ENCODE results near the gene CENPH. TPM values are rescaled to one million over a fixed set of nuclear protein-coding genes. Genes with fewer than 3 reads are reported as not detected.

Gene CENPH
- total and polyA plus RNA-seq, 2 donors (not counting 3 experiments of a cell fraction or from before 2014, with no cell fraction given): 6.5 to 16.4 TPM

DNA sequence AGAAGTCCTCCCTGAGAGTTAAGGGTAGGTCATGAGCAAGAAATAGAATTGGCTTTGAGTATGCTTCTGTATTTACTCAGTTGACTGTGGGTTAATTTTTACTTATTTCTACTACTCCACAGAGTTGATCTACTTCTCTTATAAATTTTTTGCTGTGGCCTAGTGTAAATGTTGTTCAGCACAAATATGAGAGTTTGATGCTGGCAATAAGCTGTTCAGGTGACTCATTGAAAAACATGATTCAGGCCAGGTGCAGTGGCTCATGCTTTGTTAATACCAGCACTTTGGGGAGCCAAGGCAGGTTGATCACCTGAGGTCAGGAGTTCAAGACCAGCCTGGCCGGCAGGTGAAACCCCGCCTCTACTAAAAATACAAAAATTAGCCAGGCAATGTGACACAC, 40.8 kb downstream of the CENPH start:
- Histone ChIP-seq H2AFZ (ENCODE audit: low read depth, low read length) (no peak overlapping the region), H3K9me1 (replicated peaks; ENCODE audit: control insufficient read depth, extremely low read depth, insufficient read depth, low read length) (no peaks in the 10 kb centered on the region), H3K4me2 (ENCODE audit: insufficient read depth, low read length) (no peak overlapping the region), H3K4me1 (ENCODE audit: control insufficient read depth, extremely low read depth, insufficient read depth, low read length) (no peaks in the 10 kb centered on the region), H3K27me3 (ENCODE audit: control insufficient read depth in 2 of 2, insufficient read depth in 2 of 2, low read length in 2 of 2) (no peaks in the 10 kb centered on the region), H3K36me3 (ENCODE audit: control insufficient read depth in 2 of 2, extremely low read depth in 1 of 2, insufficient read depth in 2 of 2, low read length in 2 of 2) (peaks cover 0 to 5% of the 10 kb centered on the region in 2 experiments), H3K4me3 (replicated peaks in 1 of 3; ENCODE audit: insufficient read depth in 1 of 3, low read depth in 1 of 3, low read length in 3 of 3) (no peak overlapping the region), H3K9me3 (replicated peaks; ENCODE audit: control insufficient read depth, insufficient read depth, low read length) (no peaks in the 10 kb centered on the region), H3K27ac (ENCODE audit: insufficient read depth, low read depth, low read length) (no peak overlapping the region), H3K79me2 (ENCODE audit: control insufficient read depth, insufficient read depth, low read length) (peaks cover 5% of the 10 kb centered on the region), H4K20me1 (replicated peaks; ENCODE audit: control insufficient read depth, extremely low read depth, insufficient read depth, low read length) (no peaks in the 10 kb centered on the region), H3K9ac (replicated peaks; ENCODE audit: extremely low read depth, insufficient read depth, low read length) (no peak overlapping the region)
- DNase-seq (ENCODE audit: low read depth, low spot score): no peak
- POLR2A ChIA-PET: interaction anchor here (0.6 kb wide), 1 partner anchor 13 kb away, joined by 7 read pairs; no protein-coding TSS in a partner anchor
- TF ChIP-seq POLR2AphosphoS5 (IDR thresholded peaks at IDR 0.05; ENCODE audit: insufficient read depth, low read depth, low read length): no peak
- TF ChIP-seq, protein P1, sequence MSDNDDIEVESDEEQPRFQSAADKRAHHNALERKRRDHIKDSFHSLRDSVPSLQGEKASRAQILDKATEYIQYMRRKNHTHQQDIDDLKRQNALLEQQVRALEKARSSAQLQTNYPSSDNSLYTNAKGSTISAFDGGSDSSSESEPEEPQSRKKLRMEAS (IDR thresholded peaks at IDR 0.05; ENCODE audit: insufficient read depth, insufficient read length): no peak
- TF ChIP-seq POLR2A (IDR thresholded peaks at IDR 0.05; ENCODE audit: low read depth, low read length): no peak
- no peak for TF ChIP-seq JUN (IDR thresholded peaks at IDR 0.05; ENCODE audit: borderline replicate concordance, insufficient read depth, insufficient read length, low read depth)
- TF ChIP-seq FOS (IDR thresholded peaks at IDR 0.05; ENCODE audit: borderline replicate concordance, insufficient read depth, low read length): no peak
- TF ChIP-seq EZH2 (IDR thresholded peaks at IDR 0.05; ENCODE audit: borderline replicate concordance, low read depth, low read length, severe bottlenecking): no peak
- TF ChIP-seq MYC (IDR thresholded peaks at IDR 0.05; ENCODE audit: low read depth, low read length): no peak
- no peak for TF ChIP-seq GATA2 (IDR thresholded peaks at IDR 0.05; ENCODE audit: insufficient read depth, insufficient read length, low read depth, low read length)
- TF ChIP-seq, protein P2, sequence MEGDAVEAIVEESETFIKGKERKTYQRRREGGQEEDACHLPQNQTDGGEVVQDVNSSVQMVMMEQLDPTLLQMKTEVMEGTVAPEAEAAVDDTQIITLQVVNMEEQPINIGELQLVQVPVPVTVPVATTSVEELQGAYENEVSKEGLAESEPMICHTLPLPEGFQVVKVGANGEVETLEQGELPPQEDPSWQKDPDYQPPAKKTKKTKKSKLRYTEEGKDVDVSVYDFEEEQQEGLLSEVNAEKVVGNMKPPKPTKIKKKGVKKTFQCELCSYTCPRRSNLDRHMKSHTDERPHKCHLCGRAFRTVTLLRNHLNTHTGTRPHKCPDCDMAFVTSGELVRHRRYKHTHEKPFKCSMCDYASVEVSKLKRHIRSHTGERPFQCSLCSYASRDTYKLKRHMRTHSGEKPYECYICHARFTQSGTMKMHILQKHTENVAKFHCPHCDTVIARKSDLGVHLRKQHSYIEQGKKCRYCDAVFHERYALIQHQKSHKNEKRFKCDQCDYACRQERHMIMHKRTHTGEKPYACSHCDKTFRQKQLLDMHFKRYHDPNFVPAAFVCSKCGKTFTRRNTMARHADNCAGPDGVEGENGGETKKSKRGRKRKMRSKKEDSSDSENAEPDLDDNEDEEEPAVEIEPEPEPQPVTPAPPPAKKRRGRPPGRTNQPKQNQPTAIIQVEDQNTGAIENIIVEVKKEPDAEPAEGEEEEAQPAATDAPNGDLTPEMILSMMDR (IDR thresholded peaks at IDR 0.05; ENCODE audit: extremely low read depth in 1 of 2, insufficient read depth in 1 of 2, low read depth in 1 of 2, low read length in 2 of 2): no peak
- CTCF ChIA-PET: no interaction called here
- FAIRE-seq: no peak
- dilution Hi-C loops (cut with MboI; ENCODE audit: extremely low pct_ligation_motif_present, low sequenced_read_pairs): no loop called here
- intact Hi-C loops (cut with micrococcal nuclease): no loop called here
- no TSS peak for BruUV-seq (replicated peaks)

All from endothelial cell of umbilical vein (primary cell).